GM19239 (cell line): ENCODE data around the gene GRHL1.

Experiments used
- DNase-seq: peaks from one replicate; pipeline ENCODE4 v3.0.0; 2011; ENCODE audit warnings: low spot score; ENCODE audit not compliant: insufficient read length
- FAIRE-seq: peaks from 2 replicates; lab custom pipeline; 2011; peaks lifted over from hg19 to GRCh38; lab: Jason Lieb, UNC

GRHL1 gene

DNA sequence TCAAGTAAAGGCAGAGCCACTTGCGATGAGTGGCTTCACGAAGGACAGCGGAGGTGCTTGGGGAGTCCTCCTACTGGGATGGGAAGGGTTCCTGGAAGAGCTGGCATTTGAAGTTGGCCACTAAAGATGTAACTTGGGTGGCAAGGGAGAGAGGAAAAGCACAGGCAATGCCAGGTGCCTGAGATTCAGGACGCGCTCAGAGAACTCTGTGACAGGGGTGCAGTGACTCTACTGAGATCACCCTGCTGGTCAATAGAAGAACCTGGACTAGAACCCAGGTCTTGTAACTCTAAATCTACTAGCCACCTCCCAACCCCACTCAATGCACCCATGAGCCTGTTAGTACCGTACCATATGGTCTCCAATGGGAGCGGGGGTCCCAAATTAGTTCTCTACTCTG lies 5.4 kb upstream of the GRHL1 start:
- FAIRE-seq = no peak
- no peak for DNase-seq

DNA sequence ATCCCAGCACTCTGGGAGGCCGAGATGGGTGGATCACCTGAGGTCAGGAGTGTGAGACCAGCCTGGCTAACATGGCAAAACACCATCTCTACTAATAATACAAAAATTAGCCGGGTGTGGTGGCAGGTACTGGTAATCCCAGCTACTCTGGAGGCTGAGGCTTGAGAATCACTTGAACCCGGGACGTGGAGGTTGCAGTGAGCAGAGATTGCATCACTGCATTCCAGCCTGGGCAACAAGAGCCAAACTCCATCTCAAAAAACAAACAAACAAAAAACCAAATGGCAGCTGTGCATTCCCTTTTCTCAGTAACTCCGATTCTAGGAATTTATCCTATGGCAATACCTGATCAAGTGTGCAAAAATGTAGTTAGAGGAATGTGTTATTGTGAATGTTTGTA lies 4.7 kb upstream of the GRHL1 start:
- no peak for DNase-seq
- no peak for FAIRE-seq

DNA sequence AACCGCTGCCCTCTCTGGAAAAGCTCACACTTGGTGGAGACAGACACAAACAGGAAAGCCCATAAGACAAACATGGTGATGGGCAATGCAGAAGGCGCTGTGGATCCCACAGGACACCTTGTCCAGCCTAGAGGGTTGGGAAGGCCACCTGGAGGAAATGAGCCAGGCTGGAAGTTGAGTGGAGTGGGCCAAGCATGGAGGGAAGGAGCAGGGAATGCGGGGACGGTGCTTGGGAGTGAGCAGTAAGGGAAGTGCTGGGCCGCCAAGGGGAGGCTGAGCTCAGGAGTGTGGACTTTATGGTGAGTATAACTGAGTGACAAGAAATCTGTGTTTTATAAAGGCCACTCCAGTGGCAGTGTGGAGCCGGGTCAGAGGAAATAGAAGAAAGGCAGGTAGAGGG lies 2.8 kb upstream of the GRHL1 start:
- no peak for FAIRE-seq
- no peak for DNase-seq

DNA sequence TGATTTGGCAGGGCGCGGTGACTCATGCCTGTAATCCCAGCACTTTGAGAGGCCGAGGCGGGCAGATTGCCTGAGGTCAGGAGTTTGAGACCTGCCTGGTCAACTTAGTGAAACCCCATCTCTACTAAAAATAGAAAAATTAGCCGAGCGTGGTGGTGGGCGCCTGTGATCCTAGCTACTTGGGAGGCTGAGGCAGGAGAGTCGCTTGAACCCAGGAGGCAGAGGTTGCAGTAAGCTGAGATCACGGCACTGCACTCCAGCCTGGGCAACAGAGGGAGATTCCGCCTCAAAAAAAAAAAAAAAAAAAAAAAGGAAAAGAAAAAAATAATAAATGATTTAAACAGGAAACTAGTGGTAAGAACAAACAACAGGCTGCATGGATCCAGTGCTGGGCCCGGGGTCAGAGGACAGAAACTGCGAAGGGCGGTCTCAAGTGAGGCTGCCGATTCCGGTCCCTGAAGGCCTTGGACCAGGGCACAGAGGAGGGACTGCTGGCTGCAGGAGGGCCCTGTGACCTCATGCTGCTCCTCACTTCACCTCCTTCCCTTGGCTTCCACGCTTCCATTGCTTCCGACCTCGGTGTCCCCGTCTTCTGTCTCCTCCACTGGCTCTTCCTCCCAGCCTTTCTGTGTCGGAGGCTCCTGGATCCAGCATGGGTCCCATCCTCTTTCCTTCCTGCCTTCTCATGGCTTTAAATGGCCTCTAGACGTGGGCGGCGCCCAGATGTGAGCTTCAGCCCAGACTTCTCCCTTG lies 2.1 kb upstream of the GRHL1 start:
- FAIRE-seq (no peak), DNase-seq (no peak)

DNA sequence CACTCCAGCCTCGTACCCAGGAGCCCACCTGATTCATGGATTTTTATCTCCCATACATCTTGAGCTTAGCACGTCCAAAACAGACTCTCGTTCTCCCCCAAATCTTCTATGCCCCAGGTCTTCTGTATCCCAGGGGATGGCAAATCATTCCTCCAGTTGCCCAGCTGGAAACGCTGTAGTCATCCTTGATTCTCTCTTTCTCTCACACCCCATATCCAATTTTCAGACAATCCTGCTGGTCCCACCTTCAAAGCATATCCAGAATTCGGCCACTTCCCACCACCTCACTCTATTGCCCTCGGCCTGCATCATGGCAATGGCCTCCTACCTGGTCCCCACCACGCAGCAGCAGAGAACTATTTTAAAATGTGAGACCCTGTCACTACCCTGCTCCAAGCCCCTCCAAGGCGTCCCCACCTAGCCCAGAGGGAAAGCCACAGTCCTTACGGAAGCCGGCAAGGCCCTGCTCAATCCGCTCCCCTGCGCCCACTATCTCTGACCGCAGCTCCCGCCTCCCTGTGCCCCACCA lies 1.4 kb upstream of the GRHL1 start:
- DNase-seq = no peak

DNA sequence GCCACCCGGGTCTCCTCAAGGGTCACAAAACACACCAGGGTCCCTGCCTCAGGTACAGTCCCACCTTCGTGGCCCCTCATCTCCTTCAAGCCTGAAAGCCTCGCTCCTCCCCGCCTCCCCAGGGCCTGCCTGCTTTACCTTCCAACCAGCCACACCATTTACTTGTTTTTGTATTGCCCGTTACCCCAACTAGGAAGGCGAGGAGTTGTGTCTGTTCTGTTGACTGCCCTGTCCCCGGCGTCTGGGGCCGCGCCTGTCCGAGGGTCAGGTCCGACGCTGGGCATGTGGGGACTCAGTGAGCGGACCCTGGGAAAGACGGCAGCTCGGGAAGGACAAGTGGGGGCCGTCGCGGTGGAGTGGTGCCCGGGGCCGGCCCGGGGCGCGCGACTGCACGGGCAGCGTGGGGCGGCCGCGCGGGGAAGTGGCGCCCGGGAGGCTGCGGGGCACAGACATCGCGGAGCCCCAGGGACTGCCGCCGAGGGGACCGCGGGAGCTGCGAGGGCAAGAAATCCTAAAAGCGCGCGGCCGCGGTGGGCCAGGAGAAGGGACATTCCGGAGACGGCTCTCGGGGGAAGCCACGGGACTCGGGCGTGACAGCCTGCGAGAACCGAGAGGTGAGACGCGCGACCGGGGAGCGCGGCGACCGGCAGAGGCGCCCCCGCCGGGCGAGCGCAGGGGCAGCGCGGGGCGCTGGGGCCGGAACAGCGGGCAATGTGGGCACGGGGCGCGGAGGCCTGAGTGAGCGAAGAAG lies 797 bp upstream of the GRHL1 start:
- FAIRE-seq (no peak), DNase-seq (peak; percentile 76)

More for the DNA sequence above, 1.4 kb upstream of the GRHL1 start:
- FAIRE-seq = no peak

DNA sequence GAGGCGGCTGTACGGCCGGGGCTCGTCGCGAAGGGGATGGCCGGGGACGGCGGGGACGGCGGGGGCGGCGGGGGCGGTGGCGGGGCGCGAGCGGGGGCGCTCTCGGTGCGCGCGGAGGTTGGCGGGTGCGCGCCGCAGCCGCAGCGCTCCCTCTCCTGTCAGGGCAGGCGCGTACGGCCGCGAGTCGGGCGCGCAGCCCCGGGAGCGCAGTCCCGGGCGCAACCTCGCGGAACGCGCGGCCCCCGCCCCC lies 296 bp upstream of the GRHL1 start:
- FAIRE-seq (no peak), DNase-seq (no peak)

DNA sequence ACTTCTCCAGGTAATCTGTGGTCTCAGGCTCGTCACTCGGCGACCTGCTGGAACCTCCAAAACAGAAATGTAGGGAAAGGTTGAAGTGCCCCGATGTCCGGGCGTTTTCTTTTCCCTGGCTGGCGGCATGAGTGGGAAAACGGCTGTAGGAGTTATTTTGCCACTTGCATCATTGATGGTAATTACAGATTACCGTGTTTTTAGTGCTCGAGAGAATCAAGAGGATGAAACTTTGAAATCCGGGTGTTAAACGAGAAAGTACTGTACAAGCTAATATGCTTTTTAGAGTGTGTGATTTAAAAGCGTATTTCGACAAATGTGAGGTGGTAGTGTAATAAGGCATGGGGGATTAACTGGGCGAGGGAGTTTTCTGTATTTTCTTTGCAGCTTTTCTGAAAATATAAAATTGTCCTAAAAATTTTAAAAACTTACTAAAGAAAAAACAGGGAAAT lies 819 bp downstream of the GRHL1 start:
- DNase-seq = no peak
- no peak for FAIRE-seq

DNA sequence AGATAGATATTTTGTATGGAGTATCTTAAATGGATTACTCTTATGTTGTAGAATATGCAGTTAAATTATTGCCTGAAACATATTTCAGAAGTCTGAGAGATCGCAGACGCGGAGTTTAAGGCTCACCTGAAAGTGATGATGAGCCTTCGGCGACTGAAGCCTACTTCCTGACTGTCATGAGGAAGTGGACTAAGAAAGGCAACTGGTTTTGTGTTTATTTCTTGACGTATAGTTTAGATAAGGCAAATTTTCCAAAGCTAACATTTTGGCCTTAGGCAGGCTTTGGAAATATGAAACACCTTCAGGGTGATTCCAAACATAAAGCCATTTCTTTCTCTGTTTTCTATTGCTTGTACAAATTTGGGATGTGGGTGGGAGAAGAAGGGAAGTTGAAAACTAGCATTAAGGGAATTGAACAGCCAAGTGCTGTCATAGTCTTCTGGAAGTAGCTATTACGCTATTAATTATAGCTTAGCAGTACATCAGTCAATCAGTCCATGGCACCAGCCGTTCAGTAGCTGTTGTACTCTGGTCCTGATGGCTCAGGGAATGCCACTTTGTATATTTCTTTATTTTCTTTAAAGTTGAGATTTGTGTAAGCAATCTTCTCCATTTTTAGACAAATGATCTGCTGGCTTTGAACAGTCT lies 1.5 kb downstream of the GRHL1 start:
- FAIRE-seq (no peak), DNase-seq (no peak)

DNA sequence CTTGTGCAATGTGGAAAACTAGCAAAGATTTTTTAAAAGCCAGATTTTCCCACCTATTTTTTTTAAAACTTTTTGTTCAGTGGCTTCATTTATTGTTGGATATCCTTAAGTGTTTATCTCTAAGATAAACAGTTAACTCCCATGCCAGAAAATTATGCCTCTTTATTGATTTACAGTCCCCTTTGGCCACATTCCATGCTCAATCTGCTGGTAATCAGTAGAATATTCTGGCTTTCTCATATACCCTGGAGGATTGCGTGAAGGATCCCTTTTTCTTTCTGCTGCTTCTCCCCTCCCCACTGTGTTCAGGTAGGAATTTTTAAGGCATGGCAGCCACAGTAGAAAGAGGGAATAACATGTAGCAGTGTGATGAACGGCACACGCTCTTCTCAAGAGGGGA lies 2.6 kb downstream of the GRHL1 start:
- FAIRE-seq = peak; percentile 14
- DNase-seq = no peak

DNA sequence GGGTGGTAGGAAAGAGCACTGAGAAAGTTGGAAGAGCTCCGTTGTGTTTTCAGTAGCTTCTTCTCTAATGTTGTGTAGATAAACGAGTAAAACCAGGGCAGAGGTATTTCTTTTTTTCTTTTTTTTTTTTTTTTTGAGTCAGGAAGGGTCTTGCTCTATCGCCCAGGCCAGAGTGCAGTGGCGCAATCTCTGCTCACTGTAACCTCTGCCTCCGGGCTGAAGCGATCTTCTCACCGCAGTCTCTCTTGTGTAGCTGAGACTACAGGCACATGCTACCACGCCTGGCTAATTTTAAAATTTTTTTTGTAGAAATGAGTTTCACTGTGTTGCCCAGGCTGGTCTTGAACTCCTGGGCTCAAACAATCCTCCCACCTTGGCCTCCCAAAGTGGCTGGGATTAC lies 6.6 kb downstream of the GRHL1 start:
- DNase-seq (no peak), FAIRE-seq (no peak)

DNA sequence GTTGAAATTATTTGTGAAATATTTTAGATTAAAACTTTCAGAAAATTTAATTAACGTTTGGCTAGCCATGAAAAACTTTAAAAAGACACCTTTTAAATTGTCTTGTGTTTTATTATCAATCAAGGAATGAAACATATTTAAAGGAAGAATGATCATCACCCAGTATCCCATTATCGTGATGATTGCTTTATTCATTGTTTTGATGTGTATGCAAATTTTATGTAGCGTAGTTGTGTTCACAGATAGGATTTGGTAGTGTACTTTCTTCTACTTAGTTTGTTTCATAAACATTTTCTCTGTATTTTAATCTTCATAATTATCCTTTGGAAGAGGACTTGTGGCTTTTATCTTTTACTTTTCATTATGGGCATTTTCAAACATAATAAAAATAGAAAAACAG lies 7.8 kb downstream of the GRHL1 start:
- FAIRE-seq (no peak), DNase-seq (no peak)

DNA sequence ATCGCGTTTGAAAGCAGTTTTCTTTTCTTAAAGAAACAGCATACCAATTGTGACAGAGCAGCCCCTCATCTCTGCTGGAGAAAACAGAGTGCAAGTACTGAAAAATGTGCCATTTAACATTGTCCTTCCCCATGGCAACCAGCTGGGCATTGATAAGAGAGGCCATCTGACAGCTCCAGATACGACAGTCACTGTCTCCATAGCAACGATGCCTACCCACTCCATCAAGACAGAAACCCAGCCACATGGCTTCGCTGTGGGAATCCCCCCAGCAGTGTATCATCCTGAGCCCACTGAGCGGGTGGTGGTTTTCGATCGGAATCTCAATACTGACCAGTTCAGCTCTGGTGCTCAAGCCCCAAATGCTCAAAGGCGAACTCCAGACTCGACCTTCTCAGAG lies 9.5 kb downstream of the GRHL1 start:
- no peak for DNase-seq

DNA sequence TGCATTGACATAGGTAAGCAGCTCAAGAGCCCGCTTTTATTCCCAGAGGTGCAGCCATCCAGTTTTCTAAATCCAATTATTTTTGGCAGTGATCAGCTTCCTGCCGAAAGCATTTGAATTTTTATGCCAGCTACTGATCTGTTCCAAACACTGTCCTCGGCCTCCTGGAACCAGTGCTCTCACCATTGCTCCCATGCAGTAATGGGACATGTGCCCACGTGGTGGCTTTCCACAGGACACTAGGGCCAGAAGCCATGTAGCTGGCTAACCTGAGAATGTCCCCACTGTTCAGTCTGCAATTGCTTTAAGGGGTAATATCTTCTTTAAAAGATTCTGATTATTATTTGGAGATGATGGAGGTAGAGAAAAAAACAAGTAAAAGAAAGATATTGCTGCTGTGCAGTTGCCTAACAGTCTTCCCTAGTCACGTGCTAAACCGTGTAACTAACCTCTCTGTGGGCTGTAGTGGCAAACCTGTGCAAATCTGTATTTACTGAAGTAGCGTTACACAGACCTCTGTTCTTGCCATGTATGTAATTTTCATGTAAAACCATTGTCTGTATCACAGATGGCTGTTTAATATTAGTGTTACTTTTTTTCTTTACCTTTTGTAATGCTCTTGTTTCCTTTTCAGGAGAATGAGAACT lies 13.0 kb downstream of the GRHL1 start:
- DNase-seq = no peak
- no peak for FAIRE-seq

More for the DNA sequence above, 9.5 kb downstream of the GRHL1 start:
- FAIRE-seq = no peak

DNA sequence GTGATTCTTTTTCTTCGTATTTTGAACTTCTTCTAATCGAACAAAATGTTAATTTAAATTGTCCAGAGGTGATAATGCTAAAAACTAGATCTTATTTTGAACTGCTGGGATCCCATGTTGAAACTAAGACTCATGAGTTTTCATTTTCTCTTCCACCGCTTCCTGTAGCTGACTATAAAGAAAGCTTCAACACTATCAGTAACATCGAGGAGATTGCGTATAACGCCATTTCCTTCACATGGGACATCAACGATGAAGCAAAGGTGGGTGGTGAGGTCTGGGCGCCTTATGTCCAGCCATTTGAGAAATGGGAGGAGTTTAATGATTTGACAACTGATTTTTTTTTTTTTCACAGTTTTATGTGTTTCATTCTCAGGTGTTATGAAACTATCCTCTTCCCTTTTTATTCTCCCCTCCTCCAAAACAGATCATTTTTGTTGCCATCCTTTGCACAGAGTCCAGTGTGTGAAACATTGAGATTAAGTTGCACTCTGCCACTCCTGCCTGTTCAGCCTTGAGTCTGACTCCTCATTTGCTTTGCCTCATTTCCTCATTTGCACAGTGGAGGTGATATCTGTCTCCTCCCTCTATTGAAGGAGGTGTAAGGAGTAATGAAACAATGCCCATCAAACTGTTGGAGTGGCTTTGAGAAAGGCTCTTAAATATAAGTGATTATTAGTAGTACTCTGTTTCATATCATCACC lies 13.8 kb downstream of the GRHL1 start:
- no peak for FAIRE-seq
- DNase-seq = no peak

DNA sequence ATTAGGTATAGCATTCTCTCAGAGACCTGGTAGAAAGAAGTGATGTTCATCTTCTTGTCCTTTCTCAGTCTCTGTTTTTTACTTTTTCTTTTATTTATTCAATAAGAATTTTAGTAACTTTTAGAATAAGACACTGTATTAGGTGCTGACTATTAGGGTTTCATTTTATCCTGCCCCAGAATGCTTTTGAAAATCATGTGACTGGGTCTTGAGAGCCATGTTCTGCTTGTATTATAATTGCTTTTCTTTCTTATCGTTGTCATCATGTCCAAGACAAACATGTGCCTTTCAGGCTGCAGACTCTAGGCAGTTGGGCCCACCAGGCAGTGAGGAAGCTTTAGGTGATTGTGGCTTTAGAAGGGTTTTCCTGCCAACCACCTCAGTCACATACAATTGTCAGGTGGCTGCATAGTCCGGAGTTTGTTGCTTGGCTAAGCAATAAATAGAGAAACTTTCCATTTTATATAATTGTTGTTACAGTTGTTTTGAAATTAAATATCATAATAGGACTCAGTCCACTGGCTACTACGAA lies 15.1 kb downstream of the GRHL1 start:
- FAIRE-seq = no peak
- DNase-seq = no peak

DNA sequence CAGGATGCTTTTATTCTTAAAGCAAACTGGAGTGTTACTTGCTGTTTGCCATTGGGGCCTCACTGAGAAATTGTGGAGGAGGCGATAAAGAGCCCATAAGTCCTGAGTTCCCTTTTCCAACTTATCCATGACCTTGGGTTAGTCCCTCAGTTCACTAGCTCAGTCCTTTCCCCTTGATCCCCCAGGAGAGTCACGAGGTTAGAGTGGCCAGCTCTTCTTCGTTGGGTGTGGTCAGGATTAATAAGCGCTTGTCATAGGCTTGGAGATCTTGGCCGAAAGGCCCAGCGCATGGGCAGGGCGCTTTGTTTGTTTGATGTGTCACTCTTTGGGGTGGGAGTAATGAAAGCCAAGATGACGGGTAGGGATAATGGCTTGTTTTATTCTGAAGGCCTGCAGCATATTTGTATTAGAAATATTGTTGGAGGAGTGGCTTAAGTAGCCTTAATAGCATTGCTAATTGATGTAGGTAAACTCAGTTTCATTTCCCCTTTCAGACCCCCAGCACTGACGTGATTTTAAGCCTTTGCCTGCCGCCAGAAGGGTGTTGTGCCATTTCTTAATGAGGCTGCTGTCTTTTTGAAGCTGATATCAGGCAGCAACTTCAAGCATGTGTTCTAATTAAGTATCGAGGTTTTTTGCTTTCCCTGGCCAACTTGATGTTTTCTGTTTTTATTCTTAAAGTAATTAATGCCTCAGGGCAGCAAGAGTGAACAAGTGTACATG lies 15.7 kb downstream of the GRHL1 start:
- peak; percentile 74 for FAIRE-seq
- peak; percentile 28 for DNase-seq

DNA sequence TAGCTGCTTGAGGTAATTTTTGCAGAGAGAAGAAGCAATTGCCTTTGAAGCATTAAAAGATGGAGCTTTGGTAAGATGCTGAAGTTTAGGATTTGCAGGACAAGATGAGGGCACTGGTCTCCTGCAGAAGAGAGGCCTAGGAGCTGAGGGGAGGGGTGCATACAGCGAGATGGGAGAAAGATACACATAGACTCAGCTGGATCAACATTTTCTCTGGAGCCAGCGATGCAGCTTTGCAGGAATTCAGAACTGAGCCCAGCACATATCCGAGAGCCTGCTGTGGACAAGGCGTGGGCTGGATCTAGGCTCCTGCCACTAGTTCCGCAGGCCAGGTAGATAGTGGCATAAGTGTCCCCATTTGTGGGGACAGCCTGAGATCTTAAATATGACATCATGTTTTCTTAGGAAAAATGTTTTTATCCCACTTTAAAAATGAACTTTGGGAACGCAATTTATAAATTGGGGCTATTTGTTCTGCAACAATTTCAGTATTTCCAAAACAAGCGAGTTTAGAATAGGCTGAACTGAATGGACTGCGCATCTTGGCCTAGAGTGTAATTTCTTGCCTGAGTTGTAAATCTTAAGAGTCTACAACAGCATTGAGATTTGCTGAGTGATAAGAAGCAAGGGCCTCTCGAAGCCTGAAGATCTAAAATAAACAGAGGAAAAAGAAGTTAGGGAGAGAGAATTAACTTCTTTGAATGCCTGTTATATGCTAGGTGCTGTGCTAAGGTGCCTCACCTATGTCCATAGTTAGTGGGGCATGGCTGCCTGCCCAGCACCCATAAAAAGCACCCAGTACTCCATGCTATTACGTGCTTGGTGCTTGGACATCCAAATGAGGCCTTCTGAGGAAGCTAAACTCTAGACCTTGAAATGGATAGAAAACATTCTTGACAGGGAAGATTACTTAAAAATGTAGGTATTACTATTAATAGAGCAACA lies 17.3 kb downstream of the GRHL1 start:
- DNase-seq (no peak), FAIRE-seq (no peak)
